Upper lobe of left lung (tissue), 6 donors: Measurements from ENCODE around the gene ZFHX2. TPM values are rescaled to one million over a fixed set of nuclear protein-coding genes. Genes with fewer than 3 reads are reported as not detected.

Experiments
- ATAC-seq, 2 donors: fragments of 200-7000 bp; cut with Tn5 transposase; one replicate each; pipeline ENCODE4 v1.9.1; 2022; ENCODE audit warnings: mild to moderate bottlenecking in 2 of 2, moderate library complexity in 2 of 2; ENCODE audit not compliant: low FRiP score in 2 of 2
- DNase-seq, 2 donors: peaks; one replicate each; pipeline ENCODE4 v3.0.0-alpha.2; 2019 to 2020
- H3K27ac ChIP-seq, 4 donors: fragments of 200-600 bp; sonication (generic); one replicate each; pipeline ENCODE4 v1.5.1; 2016 to 2019
- H3K27me3 ChIP-seq, 4 donors: fragments of 200-600 bp; sonication (generic); one replicate each; pipeline ENCODE4 v1.5.1; 2017 to 2019
- H3K36me3 ChIP-seq, 4 donors: fragments of 200-600 bp; sonication (generic); one replicate each; pipeline ENCODE4 v1.5.1; 2016 to 2019
- H3K4me1 ChIP-seq, 4 donors: fragments of 200-600 bp; sonication (generic); one replicate each; pipeline ENCODE4 v1.5.1; 2018 to 2019
- H3K4me3 ChIP-seq, 4 donors: fragments of 200-600 bp; sonication (generic); one replicate each; pipeline ENCODE4 v1.5.1; 2017 to 2019; ENCODE audit warnings: mild to moderate bottlenecking in 2 of 4, moderate library complexity in 1 of 4
- H3K9me3 ChIP-seq, 4 donors: fragments of 200-600 bp; sonication (generic); one replicate each; pipeline ENCODE4 v1.5.1; 2018 to 2019
- EP300 ChIP-seq, 4 donors: sonication (generic); formaldehyde crosslinking; IDR thresholded peaks; one replicate each; pipeline ENCODE4 v1.5.1; 2017; ENCODE audit warnings: antibody characterized with exemption in 4 of 4, control low read depth in 2 of 4
- POLR2A ChIP-seq, 4 donors: fragments of 450-650 bp; IDR thresholded peaks; one replicate each; pipeline ENCODE4 v1.5.1; 2016 to 2017; ENCODE audit warnings: antibody characterized with exemption in 4 of 4, mild to moderate bottlenecking in 2 of 4
- POLR2AphosphoS5 ChIP-seq, 2 donors: sonication (generic); formaldehyde crosslinking; IDR thresholded peaks; one replicate each; pipeline ENCODE4 v1.5.1; 2017; ENCODE audit warnings: antibody characterized with exemption in 2 of 2
- WGBS, 2 donors: methylation state at CpG; one replicate each; pipeline ENCODE4 v1.1.5; 2017 to 2018; 5-methylcytosine and 5-hydroxymethylcytosine counted together
- total RNA-seq, 6 donors: library from RNA; depleted of rRNA in 4 of 6; stranded (reverse); fragments of >200 nt in 4 of 6; gene quantifications; one replicate each; pipeline versions ENCODE4 v1.1.0 to v1.2.1, GENCODE V29; 2016 to 2021
- TF ChIP-seq, protein P1 (sequence below), 6 experiments: fragments of 450-650 bp in 4 of 6; fragments of 200-600 bp in 2 of 6; sonication (generic) in 2 of 6; IDR thresholded peaks; one replicate each; pipeline ENCODE4 v1.5.1; 2016 to 2019; ENCODE audit warnings: antibody characterized with exemption in 6 of 6
- donor health status: DM: no; HTN: no; CAD: no; lungs with moderate emphysema.
- donor health status: DM: no; HTN: yes; CAD: no; lungs with severe emphysema.

The ZFHX2 gene
- total RNA-seq, 6 donors from 2014 or later, result 1.7 to 6.3 (median 3.0) TPM

DNA sequence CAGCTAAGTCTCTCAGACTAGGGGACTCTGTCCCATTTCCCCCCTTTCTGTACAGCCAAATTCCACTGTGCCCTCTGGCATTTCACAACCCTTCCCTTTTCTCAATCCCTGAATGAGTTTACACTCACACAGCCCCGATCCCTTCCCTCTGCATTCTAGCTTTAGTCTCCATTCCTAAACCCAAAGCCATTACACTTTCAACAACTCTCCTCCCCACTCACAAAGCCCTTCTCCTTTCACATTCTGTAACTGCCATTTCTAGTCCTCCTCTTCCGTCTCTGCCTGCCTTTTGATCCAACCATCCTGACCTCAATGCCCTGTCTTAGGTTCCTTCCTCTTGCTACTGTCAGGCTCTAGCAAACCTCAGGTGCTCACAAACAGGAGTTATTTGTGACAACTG is 3.6 kb downstream of the ZFHX2 start:
- no peak overlapping the region for H3K27ac ChIP-seq
- no peaks in the 10 kb centered on the region for H3K27me3 ChIP-seq
- no peak overlapping the region for H3K4me3 ChIP-seq
- DNase-seq, result no peak
- H3K36me3 ChIP-seq, result no peaks in the 10 kb centered on the region
- H3K4me1 ChIP-seq, result peaks cover 9 to 21% (median 14%) of the 10 kb centered on the region in 4 donors
- no peak for ATAC-seq
- H3K9me3 ChIP-seq, result no peaks in the 10 kb centered on the region
- TF ChIP-seq POLR2A (IDR thresholded peaks at IDR 0.05), result no peak
- WGBS, 2 donors, result 71 to 76% methylated on average over 2 of the region's 2 CpGs

DNA sequence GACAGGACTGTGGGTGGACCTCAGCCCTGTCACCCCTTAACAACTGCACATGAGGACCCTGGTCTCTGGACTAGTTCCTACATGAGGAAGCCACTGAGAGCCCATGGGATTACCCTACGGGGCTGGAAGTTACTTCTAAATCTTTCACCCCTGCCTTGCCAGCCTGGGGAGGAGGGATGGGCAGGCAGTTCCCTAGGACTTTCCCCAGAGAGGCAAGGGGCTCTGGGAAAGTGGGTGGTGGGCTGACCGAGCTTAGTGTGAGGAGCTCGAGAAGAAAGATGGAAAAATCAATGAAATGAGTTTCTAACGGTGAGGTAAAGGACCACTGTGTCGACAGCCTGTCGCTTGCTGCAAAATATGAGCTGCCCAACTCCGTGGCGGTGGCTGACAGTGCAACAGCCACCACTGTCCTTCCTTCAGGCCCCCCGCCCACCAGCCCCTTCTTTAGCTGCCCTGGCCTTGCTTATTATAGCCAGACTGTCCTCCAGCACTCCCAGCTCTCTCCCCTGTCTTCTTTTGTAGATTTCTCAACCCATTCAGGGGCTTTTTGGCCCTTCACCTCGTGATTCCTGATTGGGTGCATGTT is 5.0 kb downstream of the ZFHX2 start:
- ATAC-seq, result no peak
- WGBS, 2 donors, result 79 to 84% methylated on average over 10 of the region's 10 CpGs
- no peaks in the 10 kb centered on the region for H3K36me3 ChIP-seq
- H3K27me3 ChIP-seq, result no peaks in the 10 kb centered on the region
- H3K9me3 ChIP-seq, result no peaks in the 10 kb centered on the region
- TF ChIP-seq EP300 (IDR thresholded peaks at IDR 0.05) (no peak), POLR2AphosphoS5 (IDR thresholded peaks at IDR 0.05) (no peak), POLR2A (IDR thresholded peaks at IDR 0.05) (no peak)
- TF ChIP-seq, protein P1, sequence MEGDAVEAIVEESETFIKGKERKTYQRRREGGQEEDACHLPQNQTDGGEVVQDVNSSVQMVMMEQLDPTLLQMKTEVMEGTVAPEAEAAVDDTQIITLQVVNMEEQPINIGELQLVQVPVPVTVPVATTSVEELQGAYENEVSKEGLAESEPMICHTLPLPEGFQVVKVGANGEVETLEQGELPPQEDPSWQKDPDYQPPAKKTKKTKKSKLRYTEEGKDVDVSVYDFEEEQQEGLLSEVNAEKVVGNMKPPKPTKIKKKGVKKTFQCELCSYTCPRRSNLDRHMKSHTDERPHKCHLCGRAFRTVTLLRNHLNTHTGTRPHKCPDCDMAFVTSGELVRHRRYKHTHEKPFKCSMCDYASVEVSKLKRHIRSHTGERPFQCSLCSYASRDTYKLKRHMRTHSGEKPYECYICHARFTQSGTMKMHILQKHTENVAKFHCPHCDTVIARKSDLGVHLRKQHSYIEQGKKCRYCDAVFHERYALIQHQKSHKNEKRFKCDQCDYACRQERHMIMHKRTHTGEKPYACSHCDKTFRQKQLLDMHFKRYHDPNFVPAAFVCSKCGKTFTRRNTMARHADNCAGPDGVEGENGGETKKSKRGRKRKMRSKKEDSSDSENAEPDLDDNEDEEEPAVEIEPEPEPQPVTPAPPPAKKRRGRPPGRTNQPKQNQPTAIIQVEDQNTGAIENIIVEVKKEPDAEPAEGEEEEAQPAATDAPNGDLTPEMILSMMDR (IDR thresholded peaks at IDR 0.05), result no peak
- no peak overlapping the region for H3K4me3 ChIP-seq
- no peak overlapping the region for H3K27ac ChIP-seq
- DNase-seq, result no peak
- peaks cover 6 to 16% (median 11%) of the 10 kb centered on the region in 4 donors for H3K4me1 ChIP-seq

DNA sequence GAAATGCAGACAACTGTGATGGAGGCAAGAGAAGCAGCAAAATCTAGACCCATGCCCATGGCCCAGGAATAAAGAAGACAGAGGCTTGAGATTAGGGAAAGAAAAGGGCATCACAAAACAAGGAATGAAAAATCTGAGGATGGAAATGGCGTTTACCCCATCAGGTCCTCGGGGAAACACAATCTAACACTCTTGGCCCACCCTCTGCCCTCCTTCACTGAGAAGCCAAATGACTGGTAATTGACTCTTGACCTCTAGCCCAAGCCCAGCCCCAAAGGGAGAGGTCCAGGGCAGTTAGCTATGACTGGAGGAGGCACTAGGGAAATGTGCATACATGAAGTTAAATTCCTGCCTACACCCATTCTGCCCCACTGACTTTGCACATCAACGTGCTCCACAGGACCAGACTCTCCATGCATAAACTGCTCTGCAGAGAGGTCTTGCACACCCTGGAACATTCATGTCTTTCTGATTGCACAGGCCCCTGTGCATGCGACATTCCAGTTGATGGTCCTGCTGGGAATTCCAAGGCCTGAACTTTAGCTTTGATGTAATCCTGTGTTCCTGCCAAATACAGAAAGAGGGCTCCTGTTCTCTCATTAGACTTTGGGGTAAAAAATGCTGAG is 5.7 kb downstream of the ZFHX2 start:
- WGBS, 2 donors, result 79 to 82% methylated on average over 4 of the region's 4 CpGs
- no peaks in the 10 kb centered on the region for H3K27me3 ChIP-seq
- H3K4me1 ChIP-seq, result peaks cover 6 to 14% (median 9%) of the 10 kb centered on the region in 4 donors
- no peak overlapping the region for H3K27ac ChIP-seq
- H3K36me3 ChIP-seq, result no peaks in the 10 kb centered on the region
- ATAC-seq (no peak), DNase-seq (no peak)
- no peak overlapping the region for H3K4me3 ChIP-seq
- TF ChIP-seq POLR2AphosphoS5 (IDR thresholded peaks at IDR 0.05) (no peak), EP300 (IDR thresholded peaks at IDR 0.05) (no peak), POLR2A (IDR thresholded peaks at IDR 0.05) (no peak)
- TF ChIP-seq, protein P1 (IDR thresholded peaks at IDR 0.05), result no peak
- no peaks in the 10 kb centered on the region for H3K9me3 ChIP-seq

DNA sequence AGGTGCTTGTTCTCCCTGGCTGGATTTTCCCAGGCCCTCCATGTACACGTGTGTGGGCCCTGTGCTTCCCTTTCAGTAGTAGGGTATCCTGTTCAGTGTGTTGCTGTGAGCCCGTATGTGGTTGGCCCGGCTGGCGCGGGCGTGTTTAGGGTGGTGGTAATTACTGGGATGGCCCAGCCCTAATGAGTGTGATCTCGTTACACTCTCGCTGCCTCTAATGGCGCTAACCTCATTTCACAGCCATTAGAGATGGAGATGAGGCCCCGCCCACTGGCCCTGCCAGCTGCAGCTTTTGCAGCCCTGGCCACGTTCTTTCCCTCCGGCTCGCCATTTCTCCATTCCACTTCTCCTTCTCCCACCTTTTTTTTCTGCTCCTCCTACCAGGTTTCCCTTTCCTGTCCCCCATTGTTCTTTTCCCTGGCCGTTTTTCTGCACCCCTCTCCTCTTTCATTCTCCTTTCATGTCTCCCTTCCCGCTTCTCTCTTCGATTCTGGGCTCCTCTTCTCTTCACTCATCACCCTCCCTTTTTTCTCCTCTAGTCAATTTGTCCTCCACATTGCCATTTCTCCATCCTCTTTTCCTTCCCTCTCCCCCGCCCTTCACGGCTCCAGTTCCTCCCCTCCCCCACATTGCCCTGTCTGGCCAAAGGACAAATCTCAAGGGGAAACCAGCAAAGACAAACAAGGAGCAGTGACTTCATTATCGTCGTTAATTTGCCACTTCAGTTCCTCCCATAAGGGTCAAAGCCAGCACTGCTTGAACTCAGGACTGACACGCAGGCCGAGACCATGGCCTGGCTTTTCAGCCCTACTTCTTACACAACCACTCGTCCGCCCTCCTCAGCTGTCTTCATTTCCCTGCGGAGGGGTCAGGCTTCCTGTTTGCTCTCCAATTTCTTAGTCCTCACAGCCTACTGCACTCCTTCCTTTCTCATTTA is 6.8 kb downstream of the ZFHX2 start:
- TF ChIP-seq, protein P1 (IDR thresholded peaks at IDR 0.05), result no peak
- TF ChIP-seq POLR2A (IDR thresholded peaks at IDR 0.05) (no peak), EP300 (IDR thresholded peaks at IDR 0.05) (no peak), POLR2AphosphoS5 (IDR thresholded peaks at IDR 0.05) (no peak)
- ATAC-seq (peak in 1 of 2 donors; percentile 59), DNase-seq (no peak)
- no peaks in the 10 kb centered on the region for H3K27me3 ChIP-seq
- no peak overlapping the region for H3K27ac ChIP-seq
- H3K9me3 ChIP-seq, result no peaks in the 10 kb centered on the region
- no peaks in the 10 kb centered on the region for H3K36me3 ChIP-seq
- no peak overlapping the region for H3K4me3 ChIP-seq
- 55% methylated on average over 24 to 25 of the region's 25 CpGs for WGBS, 2 donors
- peaks cover 0 to 6% (median 4%) of the 10 kb centered on the region in 4 donors for H3K4me1 ChIP-seq

DNA sequence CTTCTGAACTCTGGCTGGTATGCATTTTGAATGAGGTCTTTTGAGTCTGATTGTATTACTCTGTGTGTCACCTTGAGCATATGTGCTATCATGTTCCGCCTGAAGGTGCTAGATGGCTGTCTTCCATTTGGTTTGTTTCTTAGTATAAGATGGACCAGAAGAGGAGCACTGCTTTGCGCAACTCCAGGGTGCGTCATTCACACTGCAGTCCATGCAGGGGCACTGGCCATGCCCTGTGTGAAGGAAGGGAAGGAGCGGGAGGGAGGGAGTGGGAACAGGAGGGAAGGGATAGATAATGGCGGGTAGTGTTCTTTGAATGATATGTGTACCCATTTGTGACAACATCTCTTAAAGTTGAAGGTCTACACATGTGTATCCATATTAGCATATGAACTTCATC is 8.2 kb downstream of the ZFHX2 start:
- Histone ChIP-seq H3K4me1 (peaks cover 0 to 6% (median 4%) of the 10 kb centered on the region in 4 donors), H3K27ac (no peak overlapping the region), H3K4me3 (no peak overlapping the region), H3K36me3 (no peaks in the 10 kb centered on the region), H3K9me3 (no peaks in the 10 kb centered on the region), H3K27me3 (no peaks in the 10 kb centered on the region)
- DNase-seq (no peak), ATAC-seq (no peak)
- 97 to 99% methylated on average over 5 of the region's 5 CpGs for WGBS, 2 donors
- TF ChIP-seq POLR2A (IDR thresholded peaks at IDR 0.05) (no peak), EP300 (IDR thresholded peaks at IDR 0.05) (no peak), POLR2AphosphoS5 (IDR thresholded peaks at IDR 0.05) (no peak)
- TF ChIP-seq, protein P1 (IDR thresholded peaks at IDR 0.05), result no peak
